Spleen (tissue), 7 donors: Measurements from ENCODE around the gene SMAD3.

Experiments
- POLR2A ChIP-seq, 3 donors: fragments of 450-650 bp; IDR thresholded peaks; one replicate each; pipeline ENCODE4 v1.5.1; 2017; ENCODE audit warnings: antibody characterized with exemption in 3 of 3, mild to moderate bottlenecking in 1 of 3
- POLR2AphosphoS5 ChIP-seq, 3 donors: sonication (generic); formaldehyde crosslinking; IDR thresholded peaks; one replicate each; pipeline ENCODE4 v1.5.1; 2017; ENCODE audit warnings: antibody characterized with exemption in 3 of 3
- TF ChIP-seq, protein P1 (sequence below), 11 experiments: fragments of 200-600 bp in 7 of 11; fragments of 450-650 bp in 4 of 11; sonication (generic) in 4 of 11; IDR thresholded peaks in 8 of 11; conservative IDR thresholded peaks in 3 of 11; 1 replicate in 7 of 11; 2 replicates in 4 of 11; pipeline versions ENCODE4 v1.4.0 to v1.8.0; 2016 to 2021; ENCODE audit warnings: antibody characterized with exemption in 11 of 11, inconsistent platforms in 4 of 11, mild to moderate bottlenecking in 1 of 11
- donor health status: DM: no; HTN: no; CAD: no; lungs with moderate emphysema.
- donor health status: DM: no; HTN: no; CAD: no.
- donor health status: DM: no; HTN: no; CAD: no.

DNA sequence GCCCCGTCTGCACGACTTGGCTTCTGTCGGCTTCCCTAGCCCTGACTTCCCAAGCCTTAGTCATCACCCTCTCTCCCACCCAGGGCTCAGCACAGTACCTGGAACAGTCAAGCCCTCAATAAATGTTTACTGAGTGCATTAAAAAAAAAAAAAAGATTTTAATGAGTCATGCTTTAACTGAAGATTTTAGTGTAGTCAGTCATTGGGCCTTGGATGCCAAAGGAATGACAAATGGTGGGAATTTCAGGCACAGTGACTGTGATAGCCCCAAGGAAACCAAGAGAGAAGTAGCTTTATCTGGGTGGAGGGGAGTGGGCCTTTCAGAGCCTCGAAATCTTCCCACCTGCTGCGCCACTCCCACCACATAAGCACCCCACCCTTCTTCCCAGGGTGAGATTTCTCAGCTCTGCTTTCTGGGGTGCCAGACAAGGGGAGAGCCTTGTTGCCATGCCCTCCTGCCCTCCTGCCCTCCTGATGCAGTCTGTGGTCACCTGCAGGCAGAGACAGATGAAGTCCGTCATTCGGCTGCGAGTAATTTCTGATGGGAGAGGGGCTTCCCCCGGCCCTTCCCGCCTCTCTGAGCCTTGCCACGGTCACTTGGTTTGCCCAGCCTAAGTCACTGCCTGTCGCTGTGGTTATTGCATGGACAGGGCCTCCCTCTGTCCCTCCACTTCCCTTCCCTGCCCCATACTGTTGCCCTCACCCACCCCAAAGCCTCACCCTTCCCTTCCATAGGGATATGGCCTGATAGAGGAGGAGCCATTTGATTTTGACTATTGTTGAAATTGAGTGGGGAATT lies 41.8 kb downstream of the SMAD3 start:
- TF ChIP-seq POLR2A (IDR thresholded peaks at IDR 0.05), result no peak
- TF ChIP-seq, protein P1, sequence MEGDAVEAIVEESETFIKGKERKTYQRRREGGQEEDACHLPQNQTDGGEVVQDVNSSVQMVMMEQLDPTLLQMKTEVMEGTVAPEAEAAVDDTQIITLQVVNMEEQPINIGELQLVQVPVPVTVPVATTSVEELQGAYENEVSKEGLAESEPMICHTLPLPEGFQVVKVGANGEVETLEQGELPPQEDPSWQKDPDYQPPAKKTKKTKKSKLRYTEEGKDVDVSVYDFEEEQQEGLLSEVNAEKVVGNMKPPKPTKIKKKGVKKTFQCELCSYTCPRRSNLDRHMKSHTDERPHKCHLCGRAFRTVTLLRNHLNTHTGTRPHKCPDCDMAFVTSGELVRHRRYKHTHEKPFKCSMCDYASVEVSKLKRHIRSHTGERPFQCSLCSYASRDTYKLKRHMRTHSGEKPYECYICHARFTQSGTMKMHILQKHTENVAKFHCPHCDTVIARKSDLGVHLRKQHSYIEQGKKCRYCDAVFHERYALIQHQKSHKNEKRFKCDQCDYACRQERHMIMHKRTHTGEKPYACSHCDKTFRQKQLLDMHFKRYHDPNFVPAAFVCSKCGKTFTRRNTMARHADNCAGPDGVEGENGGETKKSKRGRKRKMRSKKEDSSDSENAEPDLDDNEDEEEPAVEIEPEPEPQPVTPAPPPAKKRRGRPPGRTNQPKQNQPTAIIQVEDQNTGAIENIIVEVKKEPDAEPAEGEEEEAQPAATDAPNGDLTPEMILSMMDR (IDR thresholded peaks at IDR 0.05 in 8 of 11, conservative IDR thresholded peaks at IDR 0.05 in 3 of 11), result no peak
- TF ChIP-seq POLR2AphosphoS5 (IDR thresholded peaks at IDR 0.05), result no peak
